Measurements from ENCODE around the gene CCDC83.

DNA sequence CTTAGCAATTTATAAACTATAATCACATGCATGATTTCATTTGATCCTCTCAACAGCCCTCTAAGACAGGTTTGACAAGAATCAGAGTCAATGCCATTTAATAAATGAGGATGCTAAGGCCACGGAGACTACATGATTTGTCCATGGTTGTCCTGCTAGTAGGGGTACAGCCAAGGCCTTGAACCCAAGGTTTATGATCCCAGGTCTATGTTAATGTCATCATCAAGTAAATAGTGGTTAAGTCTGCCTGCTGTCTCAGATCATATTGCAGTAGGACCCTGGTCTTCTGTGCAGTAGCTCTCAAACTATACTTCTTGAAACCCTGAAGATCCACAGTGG lies 26.6 kb upstream of the CCDC83 start:
- TF ChIP-seq, protein P1, sequence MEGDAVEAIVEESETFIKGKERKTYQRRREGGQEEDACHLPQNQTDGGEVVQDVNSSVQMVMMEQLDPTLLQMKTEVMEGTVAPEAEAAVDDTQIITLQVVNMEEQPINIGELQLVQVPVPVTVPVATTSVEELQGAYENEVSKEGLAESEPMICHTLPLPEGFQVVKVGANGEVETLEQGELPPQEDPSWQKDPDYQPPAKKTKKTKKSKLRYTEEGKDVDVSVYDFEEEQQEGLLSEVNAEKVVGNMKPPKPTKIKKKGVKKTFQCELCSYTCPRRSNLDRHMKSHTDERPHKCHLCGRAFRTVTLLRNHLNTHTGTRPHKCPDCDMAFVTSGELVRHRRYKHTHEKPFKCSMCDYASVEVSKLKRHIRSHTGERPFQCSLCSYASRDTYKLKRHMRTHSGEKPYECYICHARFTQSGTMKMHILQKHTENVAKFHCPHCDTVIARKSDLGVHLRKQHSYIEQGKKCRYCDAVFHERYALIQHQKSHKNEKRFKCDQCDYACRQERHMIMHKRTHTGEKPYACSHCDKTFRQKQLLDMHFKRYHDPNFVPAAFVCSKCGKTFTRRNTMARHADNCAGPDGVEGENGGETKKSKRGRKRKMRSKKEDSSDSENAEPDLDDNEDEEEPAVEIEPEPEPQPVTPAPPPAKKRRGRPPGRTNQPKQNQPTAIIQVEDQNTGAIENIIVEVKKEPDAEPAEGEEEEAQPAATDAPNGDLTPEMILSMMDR (IDR thresholded peaks at IDR 0.05), result no peak
- no peak for TF ChIP-seq ZFX (IDR thresholded peaks at IDR 0.05; ENCODE audit: borderline replicate concordance)

Data from 22Rv1 (cell line).